Measurements from ENCODE around the gene MYH14. TPM values are rescaled to one million over a fixed set of nuclear protein-coding genes. Genes with fewer than 3 reads are reported as not detected.

The MYH14 gene
- total and polyA plus RNA-seq, 2 of the 4 experiments (the other 2 are of a cell fraction), result not detected

GRCh38 chr19:50327461-50328223 lies 124.2 kb downstream of the MYH14 start:
- Histone ChIP-seq H4K91ac (ENCODE audit: insufficient read depth, low read depth, low read length) (no peak overlapping the region), H2AK9ac (replicated peaks; ENCODE audit: low read depth, low read length, poor library complexity) (no peak overlapping the region), H3K9ac (ENCODE audit: low read depth, low read length) (no peak overlapping the region), H3K27ac (ENCODE audit: insufficient read depth, low read length) (no peak overlapping the region), H3K56ac (ENCODE audit: extremely low read depth, insufficient read depth, low read length) (no peak overlapping the region), H3K9me1 (ENCODE audit: insufficient read depth, low read length) (no peaks in the 10 kb centered on the region), H3K36me3 (ENCODE audit: control insufficient read depth, insufficient read depth, low read length) (no peaks in the 10 kb centered on the region), H2BK120ac (ENCODE audit: low read depth, low read length) (no peak overlapping the region), H2BK20ac (ENCODE audit: low read depth, low read length) (no peak overlapping the region), H2BK15ac (ENCODE audit: low read depth, low read length) (no peak overlapping the region), H2AFZ (replicated peaks; ENCODE audit: low read length, poor library complexity) (no peak overlapping the region), H3K4me1 (ENCODE audit: control insufficient read depth, insufficient read depth, low read length) (no peaks in the 10 kb centered on the region), H2AK5ac (ENCODE audit: low read depth, low read length) (no peak overlapping the region), H4K8ac (ENCODE audit: low read depth in 2 of 2, low read length in 2 of 2) (no peak overlapping the region), H2BK5ac (ENCODE audit: low read depth, low read length, poor library complexity, severe bottlenecking) (no peak overlapping the region), H3K4me2 (ENCODE audit: low read depth, low read length) (no peak overlapping the region), H3K4me3 (ENCODE audit: insufficient read depth, low read depth, low read length) (no peak overlapping the region), H3K27me3 (ENCODE audit: control insufficient read depth, insufficient read depth, low read length) (peaks cover 43% of the 10 kb centered on the region), H3K18ac (ENCODE audit: low read depth, low read length) (no peak overlapping the region), H3K4ac (ENCODE audit: low read depth, low read length) (no peak overlapping the region), H3K14ac (replicated peaks; ENCODE audit: low read depth, low read length) (no peak overlapping the region), H4K20me1 (ENCODE audit: insufficient read depth, low read length) (no peaks in the 10 kb centered on the region), H3K79me1 (ENCODE audit: low read depth in 1 of 2, low read length in 2 of 2) (no peaks in the 10 kb centered on the region), H3K9me3 (ENCODE audit: control insufficient read depth, insufficient read depth, low read length) (peaks cover 11% of the 10 kb centered on the region), H4K5ac (ENCODE audit: low read depth, low read length) (no peak overlapping the region), H3K23ac (ENCODE audit: low read depth, low read length) (no peak overlapping the region)
- TF ChIP-seq MXI1 (IDR thresholded peaks at IDR 0.05; ENCODE audit: borderline replicate concordance, low read depth, low read length) (no peak), BHLHE40 (IDR thresholded peaks at IDR 0.05; ENCODE audit: low read depth, low read length) (no peak), RFX5 (IDR thresholded peaks at IDR 0.05; ENCODE audit: low read depth, low read length) (no peak), RAD21 (IDR thresholded peaks at IDR 0.05; ENCODE audit: low read length) (no peak), CTCF (conservative IDR thresholded peaks at IDR 0.05; ENCODE audit: low read depth, low read length) (no peak), NFE2L2 (IDR thresholded peaks at IDR 0.05; ENCODE audit: low read depth, low read length) (no peak), CEBPB (IDR thresholded peaks at IDR 0.05; ENCODE audit: low read depth, low read length) (no peak), RCOR1 (IDR thresholded peaks at IDR 0.05; ENCODE audit: insufficient replicate concordance, low read length) (no peak), MAZ (IDR thresholded peaks at IDR 0.05; ENCODE audit: borderline replicate concordance, low read depth, low read length) (no peak), POLR2A (IDR thresholded peaks at IDR 0.05; ENCODE audit: low read depth, low read length) (no peak), MAFK (IDR thresholded peaks at IDR 0.05; ENCODE audit: low read depth, low read length) (no peak), SMC3 (IDR thresholded peaks at IDR 0.05; ENCODE audit: low read depth, low read length) (no peak), ELK1 (IDR thresholded peaks at IDR 0.05; ENCODE audit: borderline replicate concordance, low read depth, low read length) (no peak), CHD1 (IDR thresholded peaks at IDR 0.05; ENCODE audit: low read depth, low read length) (no peak), FOS (IDR thresholded peaks at IDR 0.05; ENCODE audit: low read depth, low read length) (no peak), USF2 (IDR thresholded peaks at IDR 0.05; ENCODE audit: low read depth, low read length) (no peak)
- CTCF ChIA-PET, result no interaction called here
- ATAC-seq (ENCODE audit: low read depth) (no peak), DNase-seq (no peak)
- POLR2A ChIA-PET (ENCODE audit: unreplicated experiment), result no interaction called here
- dilution Hi-C loops (cut with HindIII; ENCODE audit: low sequenced_read_pairs, unreplicated experiment), result no loop called here
- no TSS peak for BruUV-seq (replicated peaks)
- WGBS, 2 experiments (ENCODE audit: extremely low coverage in 2 of 2, insufficient read length in 1 of 2), result 21% methylated on average over 9 of the region's 20 CpGs; no CpG with 5 or more reads in 1 of the 2 experiments
- in situ Hi-C loops (cut with MboI; ENCODE audit: low sequenced_read_pairs), result no loop called here
- intact Hi-C loops (cut with micrococcal nuclease), result no loop called here

All from IMR-90 (cell line).